ENCODE data around the gene ANK2.

- no peak for TF ChIP-seq POLR2AphosphoS5 (IDR thresholded peaks at IDR 0.05; ENCODE audit: low read depth)
- TF ChIP-seq CTCF (conservative IDR thresholded peaks at IDR 0.05; ENCODE audit: low read depth in 2 of 2): no peak
- TF ChIP-seq EZH2 (IDR thresholded peaks at IDR 0.05; ENCODE audit: low read depth, unreplicated experiment): no peak
- TF ChIP-seq, protein P1, sequence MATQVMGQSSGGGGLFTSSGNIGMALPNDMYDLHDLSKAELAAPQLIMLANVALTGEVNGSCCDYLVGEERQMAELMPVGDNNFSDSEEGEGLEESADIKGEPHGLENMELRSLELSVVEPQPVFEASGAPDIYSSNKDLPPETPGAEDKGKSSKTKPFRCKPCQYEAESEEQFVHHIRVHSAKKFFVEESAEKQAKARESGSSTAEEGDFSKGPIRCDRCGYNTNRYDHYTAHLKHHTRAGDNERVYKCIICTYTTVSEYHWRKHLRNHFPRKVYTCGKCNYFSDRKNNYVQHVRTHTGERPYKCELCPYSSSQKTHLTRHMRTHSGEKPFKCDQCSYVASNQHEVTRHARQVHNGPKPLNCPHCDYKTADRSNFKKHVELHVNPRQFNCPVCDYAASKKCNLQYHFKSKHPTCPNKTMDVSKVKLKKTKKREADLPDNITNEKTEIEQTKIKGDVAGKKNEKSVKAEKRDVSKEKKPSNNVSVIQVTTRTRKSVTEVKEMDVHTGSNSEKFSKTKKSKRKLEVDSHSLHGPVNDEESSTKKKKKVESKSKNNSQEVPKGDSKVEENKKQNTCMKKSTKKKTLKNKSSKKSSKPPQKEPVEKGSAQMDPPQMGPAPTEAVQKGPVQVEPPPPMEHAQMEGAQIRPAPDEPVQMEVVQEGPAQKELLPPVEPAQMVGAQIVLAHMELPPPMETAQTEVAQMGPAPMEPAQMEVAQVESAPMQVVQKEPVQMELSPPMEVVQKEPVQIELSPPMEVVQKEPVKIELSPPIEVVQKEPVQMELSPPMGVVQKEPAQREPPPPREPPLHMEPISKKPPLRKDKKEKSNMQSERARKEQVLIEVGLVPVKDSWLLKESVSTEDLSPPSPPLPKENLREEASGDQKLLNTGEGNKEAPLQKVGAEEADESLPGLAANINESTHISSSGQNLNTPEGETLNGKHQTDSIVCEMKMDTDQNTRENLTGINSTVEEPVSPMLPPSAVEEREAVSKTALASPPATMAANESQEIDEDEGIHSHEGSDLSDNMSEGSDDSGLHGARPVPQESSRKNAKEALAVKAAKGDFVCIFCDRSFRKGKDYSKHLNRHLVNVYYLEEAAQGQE (IDR thresholded peaks at IDR 0.05; ENCODE audit: unreplicated experiment): no peak
- TF ChIP-seq STAT1 (IDR thresholded peaks at IDR 0.05; ENCODE audit: unreplicated experiment): no peak
- TF ChIP-seq EZH2phosphoT487 (IDR thresholded peaks at IDR 0.05; ENCODE audit: unreplicated experiment): no peak
- no peak for TF ChIP-seq ZNF114 (CRISPR knock-in tag; IDR thresholded peaks at IDR 0.05)
- no peak for TF ChIP-seq JUNB (IDR thresholded peaks at IDR 0.05; ENCODE audit: unreplicated experiment)
- no peak for TF ChIP-seq CREB1 (CRISPR knock-in tag; IDR thresholded peaks at IDR 0.05; ENCODE audit: low read depth)
- no peak for TF ChIP-seq NANOG (IDR thresholded peaks at IDR 0.05; ENCODE audit: borderline replicate concordance)
- no peak for TF ChIP-seq ZNF462 (CRISPR knock-in tag; IDR thresholded peaks at IDR 0.05)
- no peak for TF ChIP-seq ZNF331 (CRISPR knock-in tag; IDR thresholded peaks at IDR 0.05; ENCODE audit: low read depth)
Measured at GRCh38 chr4:113221990-113222389, 172.5 kb downstream of the ANK2 start.
